Ramos (cell line): ENCODE results near the gene LIF.

Experiments used
- in situ Hi-C: fragments of 300-500 bp; cut with MboI; formaldehyde crosslinking; loops from one replicate; pipeline ENCODE4 v1.14.3; 2022; ENCODE audit warnings: low sequenced_read_pairs; ENCODE audit not compliant: unreplicated experiment

LIF gene

DNA sequence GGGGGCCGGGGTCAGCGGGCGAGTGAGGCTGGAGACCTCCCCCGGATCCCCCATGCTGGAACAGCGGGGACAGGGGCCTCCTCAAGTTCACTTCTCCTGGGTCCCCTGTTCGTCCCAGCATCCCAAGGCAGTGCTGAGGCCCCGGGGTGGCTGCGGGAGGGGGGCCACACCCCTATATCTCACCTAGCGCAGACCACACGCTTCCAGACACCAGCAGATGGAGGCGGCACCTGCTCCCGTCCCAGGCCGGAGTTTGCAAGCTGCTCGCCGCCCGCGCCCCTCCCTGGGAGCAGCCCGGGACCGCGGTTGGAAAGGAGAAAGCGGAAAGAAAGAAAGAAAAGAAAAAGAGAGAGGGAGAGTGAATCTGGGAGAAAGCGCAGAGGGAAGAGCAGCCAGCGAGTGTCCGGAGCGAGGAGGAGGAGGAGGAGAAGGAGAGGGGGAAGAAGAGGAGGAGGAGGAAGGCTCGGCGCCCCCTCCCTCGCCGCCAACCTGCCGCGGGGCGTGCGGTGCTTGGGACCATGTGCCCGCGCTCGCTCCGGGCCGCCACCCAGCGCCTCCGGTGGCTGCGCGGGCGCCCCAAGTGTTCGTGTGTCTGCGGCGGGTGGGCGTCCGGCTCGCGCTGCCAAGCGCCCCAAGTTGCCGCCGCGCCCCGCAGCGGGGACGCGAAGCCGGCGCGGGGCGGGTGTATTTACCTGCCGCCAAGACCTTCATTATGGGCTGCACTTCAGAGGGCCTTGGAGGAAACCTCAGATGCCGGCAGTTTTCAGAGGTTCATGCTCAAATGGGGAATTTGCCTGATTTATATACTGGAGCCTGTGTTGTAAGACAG is at the start of gene LIF:
LIF (minus strand) TSS at position 775 of the 829 bp plus-strand sequence; CDS start at position 711, 64 bp downstream.
- in situ Hi-C loops: no loop called here

- in situ Hi-C loops: no loop called here
These were observed 49.8 kb upstream of the LIF start for GRCh38 chr22:30296324-30296723.

DNA sequence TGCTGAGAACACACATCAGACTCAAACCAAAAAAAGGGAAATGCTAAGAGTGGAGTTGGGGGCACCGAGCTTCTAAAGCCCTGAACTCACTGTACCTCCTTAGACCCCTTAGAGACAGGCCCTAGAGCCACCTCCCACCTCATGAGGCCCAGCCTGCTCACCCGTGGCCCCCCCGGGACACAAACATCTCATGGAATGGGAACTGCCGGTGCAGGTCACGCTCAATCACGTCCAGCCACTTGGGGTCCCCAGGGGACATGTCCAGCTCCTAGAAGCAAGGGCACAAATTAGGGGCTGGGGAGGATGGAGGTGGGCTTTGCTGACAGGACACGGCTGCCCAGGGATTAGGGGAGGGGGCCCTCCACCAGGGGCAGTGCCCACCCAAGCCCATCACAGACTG is 49.0 kb upstream of the LIF start:
- in situ Hi-C loops: no loop called here

GRCh38 chr22:30294830-30295229 is 48.3 kb upstream of the LIF start:
- in situ Hi-C loops: no loop called here

GRCh38 chr22:30294066-30294465 is 47.5 kb upstream of the LIF start:
- in situ Hi-C loops: no loop called here

DNA sequence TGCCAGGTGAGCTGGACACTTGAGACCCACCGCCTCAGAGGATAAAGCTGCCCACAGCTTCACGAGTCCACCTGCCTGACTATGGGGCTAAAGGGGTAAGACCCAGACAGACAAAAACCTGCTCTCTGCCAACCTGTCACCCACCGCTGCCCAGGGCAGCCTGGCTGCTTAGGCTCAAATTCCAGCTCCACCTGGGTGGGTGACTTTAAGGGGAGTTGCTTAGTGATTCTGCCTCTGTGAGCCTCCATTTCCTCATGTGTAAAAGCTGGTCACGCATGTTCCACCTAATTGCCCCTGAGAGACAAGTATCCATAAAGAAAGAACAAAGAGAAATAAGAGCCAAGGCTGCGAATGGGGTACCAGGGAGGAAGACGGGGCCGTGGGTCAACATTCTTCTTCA is 46.5 kb upstream of the LIF start:
- in situ Hi-C loops: no loop called here

DNA sequence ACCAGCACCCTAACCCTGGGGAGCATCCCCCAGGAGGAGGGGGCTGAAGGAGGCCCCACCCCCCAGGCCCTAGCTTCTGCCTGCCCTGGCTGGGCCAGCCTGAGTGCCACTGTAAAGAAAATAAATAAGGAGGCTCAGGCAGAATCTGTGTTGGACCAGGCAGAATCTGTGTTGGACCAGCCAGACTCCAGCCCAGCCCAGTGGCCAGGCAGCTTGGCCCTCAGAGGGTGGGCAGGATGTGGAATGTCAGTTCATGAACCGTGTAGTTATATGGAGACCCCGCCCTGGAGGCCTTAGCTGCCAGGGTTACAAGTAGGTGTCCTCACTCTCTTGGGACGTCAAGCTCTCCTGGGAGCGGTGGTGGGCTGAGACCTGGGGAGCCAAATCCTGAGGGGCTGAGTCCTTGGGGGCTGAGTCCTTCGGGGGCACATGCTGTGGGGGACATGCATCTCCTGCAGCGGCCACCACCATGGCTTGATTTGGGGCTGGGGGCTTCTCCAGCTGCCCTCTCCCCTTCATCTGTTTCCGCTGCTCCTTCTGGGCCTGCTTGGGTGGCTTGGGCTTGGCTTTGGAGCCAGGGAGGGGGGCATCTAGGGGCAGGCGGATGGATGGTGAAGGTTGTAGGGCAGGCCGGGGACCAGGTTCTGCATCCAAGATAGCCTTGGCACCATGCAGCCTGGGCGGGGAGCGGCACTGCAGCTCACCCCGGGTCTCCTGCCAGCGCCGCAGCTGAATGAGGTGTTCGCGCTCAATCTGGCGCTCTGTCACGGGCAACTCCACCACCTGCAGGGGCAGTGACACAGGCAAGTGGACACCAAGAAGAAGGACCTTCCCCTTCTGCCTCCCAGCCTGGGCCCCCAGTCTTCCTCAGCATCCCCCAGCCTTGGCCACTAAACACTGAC is 45.8 kb upstream of the LIF start:
- in situ Hi-C loops: no loop called here

- in situ Hi-C loops: no loop called here
These were observed 44.7 kb upstream of the LIF start for GRCh38 chr22:30291058-30291892.

GRCh38 chr22:30290342-30291057 is 43.9 kb upstream of the LIF start:
- in situ Hi-C loops: no loop called here

- in situ Hi-C loops: loop anchor here (5.0 to 10.0 kb wide), 3 partner anchors 97 to 195 kb away; partner anchors contain the start of gene RNF215
These were observed 43.4 kb upstream of the LIF start for GRCh38 chr22:30289980-30290313.

- in situ Hi-C loops: loop anchor here (5.0 to 10.0 kb wide), 3 partner anchors 98 to 195 kb away; partner anchors contain the start of gene RNF215
These were observed 42.8 kb upstream of the LIF start, which contains the start of gene CASTOR1 for GRCh38 chr22:30289141-30289979. Gene CASTOR1, minus strand, starts transcription at chr22:30289505. Its CDS starts 8 bp downstream, at chr22:30289497.

DNA sequence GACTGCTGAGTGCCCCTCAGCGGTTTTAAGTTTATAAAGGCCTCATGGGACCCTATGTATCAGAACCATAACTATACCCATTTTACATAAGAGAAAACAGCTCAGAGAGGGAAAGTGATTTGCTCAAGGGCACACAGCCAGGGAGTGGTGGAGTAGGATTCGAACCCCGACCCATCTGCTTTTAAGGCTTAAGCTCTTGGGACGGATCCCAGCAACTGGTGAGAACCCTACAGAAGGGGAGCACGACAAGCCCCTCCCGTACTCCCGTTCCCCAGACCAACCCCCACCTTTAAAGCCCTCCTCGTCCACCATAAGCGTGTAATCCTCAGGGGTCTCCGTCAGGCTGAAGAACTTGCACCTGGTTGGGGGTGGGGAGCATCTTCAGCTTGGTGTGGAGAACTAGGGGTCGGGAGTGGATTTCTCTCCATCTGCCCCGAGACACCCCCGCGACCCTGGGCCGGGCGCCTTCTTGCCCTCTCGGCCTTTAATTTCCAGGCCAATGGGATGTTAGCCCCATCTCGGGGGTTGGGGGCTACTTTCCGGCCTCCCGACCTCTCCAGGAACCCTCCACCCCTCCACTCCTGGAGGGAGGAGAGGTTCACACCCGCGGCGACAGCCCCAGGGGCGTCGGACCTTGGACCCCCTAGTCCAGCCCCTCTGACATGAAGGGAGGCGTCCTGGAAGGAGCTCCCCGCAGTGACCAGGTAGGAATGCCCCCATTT is 42.0 kb upstream of the LIF start:
- in situ Hi-C loops: loop anchor here (5.0 to 10.0 kb wide), 3 partner anchors 99 to 196 kb away; partner anchors contain the start of gene RNF215

DNA sequence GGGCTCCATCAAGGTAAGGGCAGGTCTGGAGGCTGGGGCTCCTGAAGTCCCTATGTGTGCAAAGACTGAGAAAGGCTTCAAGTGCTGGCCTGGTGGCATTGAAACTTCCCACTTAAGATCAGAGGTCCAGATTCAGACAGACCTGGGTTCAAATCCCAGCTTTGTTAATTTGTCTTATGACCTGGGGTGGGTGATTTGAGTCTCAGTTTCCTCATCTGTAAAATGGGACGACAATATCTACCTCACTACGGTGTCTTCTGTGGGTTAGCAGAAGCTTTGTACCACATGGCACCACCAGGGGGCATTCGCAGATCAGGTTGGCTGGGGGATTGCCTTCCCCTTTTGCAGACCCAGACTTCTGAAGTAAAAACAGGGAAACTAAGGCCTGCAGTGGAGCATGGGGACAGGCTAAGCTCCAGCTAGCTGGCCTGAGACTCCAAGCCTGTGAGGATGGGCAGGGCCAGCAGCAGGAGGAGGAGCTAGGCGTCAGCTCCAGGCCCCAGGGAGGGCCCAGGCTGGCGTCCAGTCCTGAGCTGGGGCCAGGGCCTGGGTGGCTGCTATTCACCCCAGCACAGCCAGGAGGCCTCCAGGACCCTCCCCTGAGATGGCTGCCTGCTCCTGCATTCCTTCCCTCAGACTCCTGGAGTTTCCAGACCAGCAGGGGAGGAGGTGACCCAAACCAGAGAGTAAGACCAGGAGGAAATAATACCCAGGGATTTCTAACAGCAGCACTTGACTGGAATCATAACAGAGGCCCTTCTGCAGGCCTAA is 41.3 kb upstream of the LIF start:
- in situ Hi-C loops: loop anchor here (5.0 to 10.0 kb wide), 3 partner anchors 99 to 197 kb away; partner anchors contain the start of gene RNF215

DNA sequence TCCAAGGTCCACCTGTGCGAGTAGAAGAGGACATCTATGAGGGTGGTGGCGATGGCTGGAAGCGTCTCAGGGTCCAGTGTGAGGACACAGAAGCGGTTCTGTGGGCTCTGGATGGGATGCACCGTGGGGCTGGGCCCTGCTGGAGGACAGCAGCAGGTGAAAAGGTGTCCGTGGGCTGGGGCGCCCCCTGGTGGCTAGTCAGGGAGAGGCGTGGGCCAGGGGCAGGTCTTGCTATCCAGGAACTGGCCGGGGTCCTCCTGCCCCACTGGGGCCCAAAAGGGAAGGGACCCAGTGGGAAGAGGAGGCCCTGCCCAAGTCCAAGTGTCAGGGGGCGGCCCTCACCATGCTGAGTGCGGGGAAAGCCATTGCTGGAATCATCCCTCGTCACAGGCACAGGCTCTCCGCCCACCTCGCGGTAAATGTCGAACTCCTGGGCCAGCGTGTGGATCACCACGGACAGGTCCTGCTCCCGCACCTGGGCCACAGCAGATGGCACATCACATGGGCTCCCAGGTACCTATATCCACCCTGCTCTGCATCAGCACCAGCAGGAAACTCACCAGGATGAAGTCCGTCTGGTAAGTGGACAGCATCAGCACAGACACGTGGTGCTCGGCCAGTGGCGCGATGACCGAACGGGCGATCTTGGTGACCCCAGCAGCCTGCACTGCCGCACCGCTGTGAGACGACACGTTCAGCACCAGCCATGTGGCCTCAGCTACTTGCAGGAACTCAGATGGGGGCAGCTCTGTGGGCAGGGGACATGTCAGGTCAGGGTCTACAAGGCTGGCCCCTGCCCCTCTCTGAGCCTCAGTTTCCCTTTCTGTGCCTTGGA is 40.5 kb upstream of the LIF start:
- in situ Hi-C loops: loop anchor here (5.0 to 10.0 kb wide), 3 partner anchors 100 to 198 kb away; partner anchors contain the start of gene RNF215

DNA sequence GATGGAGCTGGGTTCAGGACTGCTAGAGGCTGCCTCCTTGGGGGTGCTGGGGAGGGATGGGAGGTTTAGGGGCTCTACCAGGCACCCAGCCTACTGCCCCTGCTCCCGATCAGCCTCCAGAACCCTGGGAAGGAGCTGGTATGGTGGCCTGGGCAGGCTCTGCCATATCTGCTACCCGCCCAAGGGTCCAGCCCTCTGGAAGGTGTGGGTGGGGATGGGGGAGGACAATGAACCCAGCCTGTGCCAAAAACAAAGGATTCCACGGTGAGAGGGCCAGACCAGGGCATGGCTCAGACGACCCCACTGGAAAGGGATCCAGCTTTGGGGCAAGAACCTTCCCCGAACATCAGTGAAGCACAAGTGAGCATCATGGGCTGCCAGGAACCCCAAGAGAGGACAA is 39.8 kb upstream of the LIF start:
- in situ Hi-C loops: loop anchor here (5.0 to 10.0 kb wide), 3 partner anchors 101 to 198 kb away; partner anchors contain the start of gene RNF215

DNA sequence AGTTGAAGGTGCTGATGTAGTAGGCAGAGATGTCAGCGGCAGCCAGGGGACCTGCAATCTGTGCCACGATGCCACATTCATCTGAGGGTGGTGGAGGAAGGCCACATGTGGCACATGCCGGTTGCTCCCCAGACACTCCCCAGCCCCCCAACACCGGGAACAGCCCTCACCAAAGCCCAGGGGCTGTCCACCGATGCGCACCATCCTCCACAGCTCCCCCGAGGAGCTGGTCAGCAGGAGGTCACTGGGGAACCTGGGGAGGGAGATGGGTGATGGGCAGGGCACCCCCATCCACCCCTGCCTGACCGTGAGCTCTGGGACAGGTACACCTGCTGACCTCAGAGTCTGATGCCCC is 39.3 kb upstream of the LIF start:
- in situ Hi-C loops: loop anchor here (5.0 to 10.0 kb wide), 3 partner anchors 101 to 199 kb away; partner anchors contain the start of gene RNF215
